DOHH2 (cell line): Measurements from ENCODE around the gene ARPC2.

Source experiments
- H3F3A ChIP-seq: fragments of 200-600 bp; sonication (generic), shearing (Covaris generic); 2 replicates; pipeline ENCODE4 v1.6.0; 2016; ENCODE audit warnings: antibody characterized with exemption, mild to moderate bottlenecking; ENCODE audit not compliant: control insufficient read depth, insufficient read depth
- H3K27ac ChIP-seq: fragments of 200-600 bp; sonication (generic); 2 replicates; pipeline ENCODE4 v1.5.1; 2014; ENCODE audit warnings: low read depth, mild to moderate bottlenecking, low read length, moderate library complexity
- H3K27me3 ChIP-seq: fragments of 200-600 bp; sonication (generic); 2 replicates; pipeline ENCODE4 v1.6.1; 2014; ENCODE audit warnings: mild to moderate bottlenecking, low read length, mixed read lengths; ENCODE audit not compliant: control insufficient read depth
- H3K36me3 ChIP-seq: fragments of 200-600 bp; sonication (generic); 2 replicates; pipeline ENCODE4 v1.6.1; 2014; ENCODE audit warnings: mild to moderate bottlenecking, low read length, moderate library complexity, mixed read lengths; ENCODE audit not compliant: control insufficient read depth
- H3K4me1 ChIP-seq: fragments of 200-600 bp; sonication (generic); 2 replicates; pipeline ENCODE4 v1.6.1; 2014; ENCODE audit warnings: mild to moderate bottlenecking, low read length, mixed read lengths; ENCODE audit not compliant: control insufficient read depth
- H3K4me2 ChIP-seq: fragments of 200-600 bp; sonication (generic); 2 replicates; pipeline ENCODE4 v1.6.0; 2014; ENCODE audit warnings: mild to moderate bottlenecking, low read length, moderate library complexity
- H3K4me3 ChIP-seq: fragments of 200-600 bp; sonication (generic); 2 replicates; pipeline ENCODE4 v1.5.1; 2014; ENCODE audit warnings: mild to moderate bottlenecking, low read length, mixed read lengths
- H3K79me2 ChIP-seq: fragments of 200-600 bp; sonication (generic); 2 replicates; pipeline ENCODE4 v1.6.1; 2014; ENCODE audit warnings: mild to moderate bottlenecking, low read length, mixed read lengths; ENCODE audit not compliant: control insufficient read depth
- H3K9me2 ChIP-seq: fragments of 200-600 bp; sonication (generic); replicated peaks from 2 replicates; pipeline ENCODE4 v1.6.1; 2014; ENCODE audit warnings: mild to moderate bottlenecking, low read length, mixed read lengths; ENCODE audit not compliant: control insufficient read depth
- H3K9me3 ChIP-seq: fragments of 200-600 bp; sonication (generic); 2 replicates; pipeline ENCODE4 v1.6.1; 2014; ENCODE audit warnings: antibody characterized with exemption, low read length, mixed read lengths; ENCODE audit not compliant: control insufficient read depth, insufficient read depth
- H4K20me1 ChIP-seq: fragments of 200-600 bp; sonication (generic); 2 replicates; pipeline ENCODE4 v1.6.0; 2014; ENCODE audit warnings: low read depth, mild to moderate bottlenecking, antibody characterized with exemption, low read length, moderate library complexity; ENCODE audit not compliant: control insufficient read depth, insufficient read depth
- CTCF ChIP-seq: fragments of 200-600 bp; sonication (generic); IDR thresholded peaks from one replicate; pipeline ENCODE4 v1.5.1; 2014; ENCODE audit warnings: antibody characterized with exemption, mild to moderate bottlenecking, low read depth, low read length; ENCODE audit not compliant: poor library complexity, severe bottlenecking
- EZH2phosphoT487 ChIP-seq: fragments of 200-600 bp; sonication (generic); IDR thresholded peaks from 2 replicates; pipeline ENCODE4 v1.6.1; 2017; ENCODE audit warnings: borderline replicate concordance, mild to moderate bottlenecking, antibody characterized with exemption, low read length, moderate library complexity, mixed read lengths

Gene ARPC2

GRCh38 chr2:218274586-218274985 lies 57.6 kb downstream of the ARPC2 start:
- H3K36me3 ChIP-seq: peaks cover 58% of the 10 kb centered on the region
- H4K20me1 ChIP-seq: no peaks in the 10 kb centered on the region
- H3F3A ChIP-seq: peaks cover 4% of the 10 kb centered on the region; the same call in 1 of the 2 replicates
- H3K27ac ChIP-seq: no peak overlapping the region
- H3K4me2 ChIP-seq: no peak overlapping the region
- H3K9me2 ChIP-seq: no peaks in the 10 kb centered on the region
- no peak for TF ChIP-seq CTCF
- TF ChIP-seq EZH2phosphoT487: no peak
- H3K27me3 ChIP-seq: no peaks in the 10 kb centered on the region
- no peaks in the 10 kb centered on the region for H3K9me3 ChIP-seq
- no peak overlapping the region for H3K4me3 ChIP-seq
- H3K79me2 ChIP-seq: peaks cover 26% of the 10 kb centered on the region
- H3K4me1 ChIP-seq: peaks cover 25% of the 10 kb centered on the region

- Histone ChIP-seq H3K4me3 (no peak overlapping the region), H3K4me1 (peaks cover 25% of the 10 kb centered on the region), H3K36me3 (peaks cover 61% of the 10 kb centered on the region), H3K9me3 (no peaks in the 10 kb centered on the region), H3K27me3 (no peaks in the 10 kb centered on the region), H3K27ac (no peak overlapping the region), H3K79me2 (peaks cover 20% of the 10 kb centered on the region), H3K9me2 (no peaks in the 10 kb centered on the region), H3F3A (peaks cover 4% of the 10 kb centered on the region; the same call in 1 of the 2 replicates), H4K20me1 (no peaks in the 10 kb centered on the region), H3K4me2 (no peak overlapping the region)
- TF ChIP-seq EZH2phosphoT487 (no peak), CTCF (no peak)
Measured at GRCh38 chr2:218275371-218276072, 58.5 kb downstream of the ARPC2 start.

- Histone ChIP-seq H3K79me2 (peaks cover 4% of the 10 kb centered on the region), H3F3A (no peaks in the 10 kb centered on the region), H3K27ac (no peak overlapping the region), H4K20me1 (no peaks in the 10 kb centered on the region), H3K27me3 (no peaks in the 10 kb centered on the region), H3K9me3 (no peaks in the 10 kb centered on the region), H3K4me1 (peaks cover 10% of the 10 kb centered on the region), H3K4me2 (no peak overlapping the region), H3K36me3 (peaks cover 55% of the 10 kb centered on the region), H3K4me3 (no peak overlapping the region), H3K9me2 (no peaks in the 10 kb centered on the region)
- TF ChIP-seq CTCF (no peak), EZH2phosphoT487 (no peak)
Measured at GRCh38 chr2:218276986-218277755, 60.2 kb downstream of the ARPC2 start.
